DMS153 treated with DMSO at 0.1 percent for 48 hours (cell line): Measurements from ENCODE around the gene CEBPE.

ENCODE experiments used
- DNase-seq: peaks from one replicate; lab custom pipeline; 2025; ENCODE audit not compliant: unreplicated experiment; lab: John Stamatoyannopoulos, UW

CEBPE gene

GRCh38 chr14:23118506-23119362, at the start of gene CEBPE:
TSS of gene CEBPE (minus strand) at chr14:23119255. CDS start at chr14:23119091, 164 bp downstream.
- DNase-seq, result no peak

DNA sequence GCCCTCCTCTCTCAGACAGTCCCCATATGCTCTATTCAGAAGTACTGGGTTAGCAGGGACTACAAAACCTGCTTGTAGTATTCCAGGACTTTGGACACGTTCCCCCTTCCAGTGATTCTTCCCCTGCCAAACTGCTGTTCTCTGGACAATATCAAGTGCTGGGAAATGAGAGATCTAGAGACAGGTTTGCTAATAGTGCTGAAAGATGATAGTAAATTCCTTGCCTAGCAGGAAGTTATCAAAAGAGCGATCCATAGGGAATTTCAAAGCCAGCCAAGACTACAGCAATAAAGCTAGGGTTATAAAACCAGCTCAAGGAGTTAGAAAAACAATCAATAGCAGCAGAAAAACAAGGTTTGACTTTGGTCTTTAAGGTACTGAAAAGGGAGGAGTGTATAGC, 49.2 kb upstream of the CEBPE start:
- DNase-seq, result no peak

DNA sequence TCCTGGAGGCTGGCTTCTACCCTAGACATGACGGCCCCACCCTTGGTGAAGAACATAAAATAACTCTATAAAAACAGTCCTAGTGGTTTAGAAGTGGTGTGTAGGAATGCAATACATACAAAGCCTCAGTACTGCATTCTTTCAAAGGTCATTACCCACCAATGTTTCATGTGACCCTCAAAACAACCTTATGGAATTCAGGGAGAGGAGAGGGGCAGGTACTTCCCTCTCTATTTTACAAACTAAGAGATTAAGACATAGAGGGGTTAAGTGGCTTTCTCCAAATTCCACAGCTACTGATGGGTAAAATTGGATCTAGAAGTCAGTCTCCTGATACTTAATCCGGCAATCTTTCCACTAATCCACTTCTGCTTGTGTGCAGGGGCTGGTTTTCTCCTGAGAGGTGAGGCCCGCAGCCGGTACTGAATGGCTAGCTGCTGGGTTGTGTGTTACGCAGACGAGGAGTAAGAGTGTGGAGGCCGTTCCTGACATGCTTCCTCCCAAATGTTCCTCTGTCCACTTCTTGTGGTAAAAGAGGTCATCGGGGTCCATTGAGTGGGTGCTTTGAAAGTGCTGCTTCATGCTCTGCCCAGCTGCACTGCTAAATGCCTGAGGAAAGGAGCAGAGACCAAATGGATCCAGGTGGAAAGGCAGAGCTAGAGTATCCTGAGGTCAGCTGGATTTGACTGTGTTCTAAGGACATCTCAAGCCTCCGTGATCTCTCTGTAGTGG, 48.2 kb upstream of the CEBPE start:
- DNase-seq, result no peak

DNA sequence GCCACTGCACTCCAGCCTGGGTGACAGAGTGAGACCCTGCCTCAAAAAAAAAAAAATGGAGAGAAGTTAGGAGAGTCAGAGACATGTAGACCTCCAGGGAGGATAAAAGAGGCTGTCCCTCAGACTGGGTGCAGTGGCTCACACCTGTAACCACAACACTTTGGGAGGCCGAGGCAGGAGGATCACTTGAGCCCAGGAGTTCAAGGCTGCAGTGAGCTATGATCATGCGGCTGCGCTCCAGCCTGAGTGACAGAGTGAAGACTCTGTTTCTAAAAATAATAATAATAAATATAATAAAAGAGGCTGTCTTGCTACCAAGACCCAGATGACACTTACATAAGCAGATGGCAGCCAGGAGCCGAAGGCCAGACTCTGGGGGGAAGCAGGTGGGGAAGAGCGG, 45.9 kb upstream of the CEBPE start:
- no peak for DNase-seq

GRCh38 chr14:23164250-23164649, 45.2 kb upstream of the CEBPE start:
- no peak for DNase-seq

GRCh38 chr14:23163830-23164229, 44.8 kb upstream of the CEBPE start:
- no peak for DNase-seq

DNA sequence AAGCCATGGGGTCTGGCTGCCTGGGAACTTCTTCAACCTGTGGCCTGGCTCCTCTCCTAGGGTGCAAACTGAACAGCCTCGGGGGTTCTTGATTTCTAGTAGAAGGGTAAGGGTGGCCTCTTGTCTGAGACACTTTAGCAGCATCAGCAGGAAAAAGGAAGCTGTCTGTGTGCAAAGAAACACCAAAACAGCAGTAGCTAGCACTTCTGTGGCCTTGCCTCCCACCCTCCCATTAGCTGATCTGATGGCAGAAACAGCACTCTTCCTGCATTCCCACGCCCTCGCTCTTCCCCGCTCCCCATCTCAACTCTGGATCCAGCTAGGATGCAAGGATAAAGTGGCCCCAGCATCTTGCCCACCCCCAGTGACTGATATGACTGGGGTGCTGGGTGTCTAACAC, 43.7 kb upstream of the CEBPE start:
- no peak for DNase-seq

DNA sequence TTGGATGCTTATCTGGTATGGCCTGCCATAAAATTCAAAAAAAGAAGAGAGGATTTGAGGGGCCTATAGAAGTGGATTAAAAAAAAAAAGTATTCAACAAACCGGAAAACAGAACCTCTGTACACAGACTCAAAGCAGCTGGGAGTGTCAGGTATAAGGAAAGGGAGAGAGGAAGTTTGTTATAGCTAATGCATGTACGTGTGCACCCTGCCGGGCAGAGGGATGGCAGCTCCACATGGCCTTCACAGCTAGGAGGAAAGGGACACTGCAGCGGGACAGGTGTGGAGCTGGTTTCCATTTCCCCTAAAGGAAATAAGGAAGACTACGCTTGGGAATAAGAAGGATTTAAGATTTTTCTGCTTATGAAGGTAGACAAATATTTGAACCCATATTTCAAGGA, 43.0 kb upstream of the CEBPE start:
- DNase-seq, result no peak

DNA sequence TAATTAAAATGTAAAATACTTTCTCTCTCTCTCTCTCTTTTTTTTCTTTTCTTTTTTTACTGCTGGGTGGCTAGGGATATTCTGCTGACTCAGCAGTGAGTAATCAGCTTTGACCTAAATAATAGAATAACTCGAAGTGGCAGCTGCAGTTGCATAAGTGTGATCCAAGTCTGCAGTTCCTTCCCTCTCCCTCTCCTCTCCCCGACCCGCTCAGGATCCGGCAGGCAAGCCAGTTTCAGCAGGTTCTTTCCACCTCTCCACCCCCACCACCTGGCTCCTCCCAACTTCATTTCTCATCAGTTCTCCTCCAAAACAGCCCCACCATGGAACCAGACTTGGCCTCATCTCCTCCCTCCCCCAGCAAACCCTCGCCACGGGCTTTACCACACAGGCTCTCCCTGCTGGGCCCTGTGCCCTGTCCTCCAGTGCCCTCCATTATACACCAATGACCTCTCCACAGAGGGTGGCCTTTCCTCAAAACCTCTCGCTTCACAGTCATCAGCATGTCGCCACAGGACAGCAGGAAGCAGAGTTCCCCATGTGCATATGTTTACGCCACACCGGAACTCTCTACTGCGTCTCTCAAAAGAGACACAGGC, 42.0 kb upstream of the CEBPE start:
- DNase-seq, result no peak

DNA sequence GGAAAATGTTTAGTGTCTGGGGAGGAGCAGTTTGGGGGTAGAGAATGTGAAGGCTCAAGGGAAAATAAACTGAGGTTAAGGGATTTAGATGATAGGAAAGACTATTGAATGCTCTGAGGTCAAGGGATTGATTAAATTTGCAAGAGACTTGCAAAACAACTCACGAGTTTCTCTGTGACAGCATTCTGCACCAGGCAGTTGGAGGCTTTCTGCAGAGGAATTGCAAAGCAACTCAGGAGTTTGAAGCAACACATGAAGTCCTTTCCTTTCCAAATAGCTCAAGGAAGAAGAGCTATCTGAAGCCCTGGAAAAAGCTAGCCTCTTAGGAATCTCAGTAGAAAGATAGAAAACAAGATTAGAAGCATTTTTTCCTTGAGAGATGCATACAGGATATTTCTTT, 40.5 kb upstream of the CEBPE start:
- DNase-seq, result no peak

- DNase-seq, result no peak
Observed at GRCh38 chr14:23158779-23159178, 39.7 kb upstream of the CEBPE start.

DNA sequence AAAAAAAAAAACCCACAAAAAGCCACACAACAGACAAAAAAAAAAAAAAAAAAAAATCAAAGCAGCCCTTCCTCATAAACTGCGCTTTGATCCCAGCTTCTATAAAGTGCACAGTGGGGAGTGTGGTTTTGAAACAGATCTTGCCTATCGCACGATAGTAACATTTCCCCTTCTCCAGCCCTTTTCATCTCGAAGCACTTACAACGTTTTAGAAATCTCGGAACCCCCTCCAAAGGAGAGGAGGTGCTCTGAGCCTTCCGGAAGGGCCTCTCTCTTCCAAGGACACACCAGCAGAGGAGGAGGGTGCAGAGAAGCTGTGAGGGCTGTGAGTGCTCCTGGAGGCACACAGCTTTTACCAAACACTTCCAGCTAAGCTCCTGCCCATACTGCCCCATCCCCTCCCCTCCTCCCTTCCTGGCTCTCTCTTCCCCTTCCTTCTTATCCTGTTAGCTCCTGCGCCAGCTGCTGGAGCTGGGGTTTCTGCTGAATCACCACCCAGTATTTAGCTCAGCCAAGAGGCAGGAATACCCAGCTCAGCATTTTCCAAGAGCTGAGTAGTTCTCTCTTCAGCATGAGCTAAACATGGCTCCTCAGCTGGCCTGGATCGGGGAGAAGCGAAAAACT, 36.0 kb upstream of the CEBPE start:
- DNase-seq, result no peak

- no peak for DNase-seq
Observed at GRCh38 chr14:23153851-23154796, 35.1 kb upstream of the CEBPE start.

DNA sequence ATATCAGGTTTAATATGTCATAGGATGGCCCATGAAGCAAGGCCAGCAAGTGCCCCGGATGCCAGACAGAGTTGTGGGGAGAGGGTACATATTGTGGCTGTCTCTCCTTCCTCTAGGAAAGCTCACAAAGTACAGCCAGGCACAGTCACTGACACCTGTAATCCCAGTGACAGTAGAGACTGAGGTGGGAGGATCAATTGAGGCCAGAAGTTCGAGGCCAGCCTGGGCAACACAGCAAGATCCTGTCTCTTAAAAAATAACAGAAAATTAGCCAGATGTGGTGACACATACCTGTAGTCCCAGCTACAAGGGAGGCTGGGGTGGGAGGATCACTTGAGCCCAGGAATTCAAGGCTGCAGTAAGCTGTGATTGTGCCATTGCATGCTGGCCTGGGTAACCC, 32.3 kb upstream of the CEBPE start:
- no peak for DNase-seq

DNA sequence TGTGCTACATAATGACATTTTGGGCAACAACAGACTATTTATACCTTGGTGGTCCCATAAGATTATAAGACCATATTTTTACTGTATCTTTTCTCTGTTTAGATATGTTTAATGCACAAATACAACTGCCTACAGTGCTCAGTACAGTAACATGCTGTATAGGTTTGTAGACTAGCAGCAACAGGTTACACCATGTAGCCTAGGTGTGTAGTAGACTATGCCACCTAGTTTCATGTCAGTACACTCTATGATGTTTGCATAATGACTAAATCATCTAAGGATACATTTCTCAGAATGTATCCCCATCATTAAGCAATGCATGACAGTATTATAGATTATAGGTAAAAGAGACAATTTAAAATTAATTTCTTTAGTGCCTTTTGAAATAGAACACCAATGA, 30.7 kb upstream of the CEBPE start:
- no peak for DNase-seq

- no peak for DNase-seq
Observed at GRCh38 chr14:23148591-23149249, 29.7 kb upstream of the CEBPE start.

- DNase-seq, result no peak
Observed at GRCh38 chr14:23147676-23148075, 28.6 kb upstream of the CEBPE start.

DNA sequence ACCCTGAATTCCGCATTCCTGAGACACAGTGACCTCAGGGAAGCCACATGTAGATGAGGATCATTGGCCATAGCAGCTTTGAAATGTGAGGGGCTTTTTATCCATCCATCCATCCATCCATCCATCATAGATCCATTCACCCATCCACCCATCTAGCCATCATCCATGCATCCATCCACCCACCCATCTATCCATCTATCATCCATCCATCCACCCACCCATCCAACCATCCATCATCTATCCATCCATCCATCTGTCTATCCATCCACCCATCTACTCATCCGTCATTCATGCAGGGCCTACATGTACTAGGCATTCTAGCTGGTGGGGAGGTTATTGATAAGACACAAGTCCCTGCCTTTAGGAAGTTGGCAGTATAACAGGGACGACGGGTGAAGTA, 27.9 kb upstream of the CEBPE start:
- DNase-seq, result no peak

GRCh38 chr14:23146351-23146910, 27.4 kb upstream of the CEBPE start:
- DNase-seq, result no peak
